HepG2 (cell line): ENCODE data around the gene MYLK2. TPM values are rescaled to one million over a fixed set of nuclear protein-coding genes. Genes with fewer than 3 reads are reported as not detected.

Experiments
- ATAC-seq: fragments of 200-7000 bp; cut with Tn5 transposase; 3 replicates; pipeline ENCODE4 v1.9.1; 2020; ENCODE audit warnings: mild to moderate bottlenecking, moderate library complexity
- BruUV-seq: library from RNA; stranded (reverse); fragments of 400-500 nt; replicated peaks from 2 replicates; lab custom pipeline; 2021; lab: Mats Ljungman, UMichigan
- CTCF ChIA-PET: fragments of 300-600 bp; formaldehyde crosslinking; extraction: SDS; loops from one replicate; lab custom pipeline; 2021; ENCODE audit warnings: low total read pairs, inconsistent platforms, low intra/inter-chr PET ratio; lab: Yijun Ruan, JAX
- POLR2A ChIA-PET: fragments of 350-600 bp; sonication (Branson Sonifier 250); formaldehyde crosslinking; loops from one replicate; lab custom pipeline; 2020; ENCODE audit warnings: antibody characterized with exemption, inconsistent platforms; lab: Yijun Ruan, JAX
- DNase-seq: peaks from one replicate; pipeline ENCODE4 v3.0.0-alpha.2; 2015; ENCODE audit warnings: low spot score
- FAIRE-seq: peaks from 3 replicates; lab custom pipeline; 2011; peaks lifted over from hg19 to GRCh38; lab: Jason Lieb, UNC
- H2AFZ ChIP-seq: one replicate; pipeline ENCODE4 v1.6.1; 2011; ENCODE audit warnings: low read length, inconsistent platforms
- H3K27ac ChIP-seq: fragments of 300-600 bp; 3 replicates; pipeline ENCODE4 v1.8.0; 2011; ENCODE audit warnings: mixed run types, mild to moderate bottlenecking, mixed read lengths, low read length, inconsistent platforms; ENCODE audit not compliant: insufficient read depth; ENCODE audit errors: extremely low read length
- H3K27me3 ChIP-seq, 2 experiments: fragments of 200-600 bp in 1 of 2; 2 replicates in 1 of 2; 3 replicates in 1 of 2; pipeline versions ENCODE4 v1.6.0 to v1.8.0; 2011; ENCODE audit warnings: low read length in 2 of 2, mild to moderate bottlenecking in 2 of 2, moderate library complexity in 2 of 2, inconsistent platforms in 1 of 2; ENCODE audit not compliant: insufficient read depth in 2 of 2, control insufficient read depth in 1 of 2
- H3K36me3 ChIP-seq, 2 experiments: fragments of 200-600 bp in 1 of 2; replicated peaks in 1 of 2; 2 replicates in 1 of 2; 3 replicates in 1 of 2; pipeline versions ENCODE4 v1.5.1 to v1.8.0; 2011; ENCODE audit warnings: low read length in 2 of 2, inconsistent platforms in 1 of 2; ENCODE audit not compliant: insufficient read depth in 2 of 2, control insufficient read depth in 1 of 2
- H3K4me1 ChIP-seq: 2 replicates; pipeline ENCODE4 v1.5.1; 2012; ENCODE audit warnings: low read length, inconsistent platforms; ENCODE audit not compliant: insufficient read depth
- H3K4me2 ChIP-seq: 2 replicates; pipeline ENCODE4 v1.6.0; 2011; ENCODE audit warnings: low read depth, low read length, inconsistent platforms
- H3K4me3 ChIP-seq, 3 experiments: fragments of 200-600 bp in 1 of 3; sonication (generic), shearing (Covaris generic) in 1 of 3; replicated peaks in 1 of 3; 2 replicates each; pipeline ENCODE4 v1.5.1; 2011 to 2016; ENCODE audit warnings: low read length in 3 of 3, inconsistent platforms in 2 of 3, low read depth in 2 of 3, mild to moderate bottlenecking in 2 of 3, control low read depth in 1 of 3, mixed read lengths in 1 of 3; ENCODE audit not compliant: insufficient read depth in 1 of 3
- H3K79me2 ChIP-seq: one replicate; pipeline ENCODE4 v1.6.1; 2011; ENCODE audit warnings: low read length, inconsistent platforms; ENCODE audit not compliant: insufficient read depth
- H3K9ac ChIP-seq: 2 replicates; pipeline ENCODE4 v1.6.0; 2011; ENCODE audit warnings: mild to moderate bottlenecking, low read depth, low read length, inconsistent platforms; ENCODE audit not compliant: insufficient read depth
- H3K9me3 ChIP-seq: 2 replicates; pipeline ENCODE4 v1.5.1; 2012; ENCODE audit warnings: mild to moderate bottlenecking, low read length
- H4K20me1 ChIP-seq: 2 replicates; pipeline ENCODE4 v1.6.0; 2011; ENCODE audit warnings: inconsistent platforms, mild to moderate bottlenecking, low read length, moderate library complexity; ENCODE audit not compliant: insufficient read depth
- AKAP8 ChIP-seq: sonication (generic); formaldehyde crosslinking; IDR thresholded peaks from 2 replicates; pipeline ENCODE4 v1.5.1; 2020; ENCODE audit warnings: mild to moderate bottlenecking, missing genetic modification reagents
- BCL6 ChIP-seq: IDR thresholded peaks from 2 replicates; pipeline ENCODE4 v1.6.1; 2016; ENCODE audit warnings: missing genetic modification reagents, missing compliant biosample characterization
- EHMT2 ChIP-seq: fragments of 200-600 bp; sonication (generic); IDR thresholded peaks from 2 replicates; pipeline ENCODE4 v1.7.0; 2017; ENCODE audit warnings: antibody characterized with exemption, low read depth, low read length, borderline replicate concordance
- ELF1 ChIP-seq: sonication (generic); formaldehyde crosslinking; IDR thresholded peaks from 2 replicates; pipeline ENCODE4 v1.4.0; 2020; ENCODE audit warnings: missing genetic modification reagents
- ETS1 ChIP-seq: sonication (generic); formaldehyde crosslinking; IDR thresholded peaks from 2 replicates; pipeline ENCODE4 v1.4.0; 2020; ENCODE audit warnings: missing genetic modification reagents
- HNRNPK ChIP-seq: fragments of 200-400 bp; formaldehyde crosslinking; IDR thresholded peaks from 2 replicates; pipeline ENCODE4 v1.6.1; 2018; ENCODE audit warnings: low read length, low read depth, moderate library complexity, mild to moderate bottlenecking; ENCODE audit not compliant: poor library complexity, severe bottlenecking
- KAT8 ChIP-seq: IDR thresholded peaks from 2 replicates; pipeline ENCODE4 v1.6.1; 2016; ENCODE audit warnings: missing genetic modification reagents, missing compliant biosample characterization
- KLF13 ChIP-seq: sonication (generic); formaldehyde crosslinking; IDR thresholded peaks from 2 replicates; pipeline ENCODE4 v1.4.0; 2020; ENCODE audit warnings: mild to moderate bottlenecking, missing genetic modification reagents
- RBM39 ChIP-seq: fragments of 200-400 bp; formaldehyde crosslinking; IDR thresholded peaks from one replicate; pipeline ENCODE4 v1.6.1; 2018; ENCODE audit warnings: antibody characterized with exemption, mild to moderate bottlenecking, low read depth, low read length; ENCODE audit not compliant: poor library complexity, severe bottlenecking
- SMC3 ChIP-seq: IDR thresholded peaks from 2 replicates; pipeline ENCODE4 v1.6.1; 2011; ENCODE audit warnings: low read length, improper control_type of control experiment
- SP140L ChIP-seq: sonication (generic); formaldehyde crosslinking; IDR thresholded peaks from 2 replicates; pipeline ENCODE4 v1.4.0; 2020; ENCODE audit warnings: missing genetic modification reagents, borderline replicate concordance
- SP2 ChIP-seq: sonication (generic); formaldehyde crosslinking; IDR thresholded peaks from 2 replicates; pipeline ENCODE4 v1.5.1; 2020; ENCODE audit warnings: mild to moderate bottlenecking, missing genetic modification reagents
- TMF1 ChIP-seq: sonication (generic); formaldehyde crosslinking; IDR thresholded peaks from 2 replicates; pipeline ENCODE4 v1.8.1; 2022; ENCODE audit warnings: low read depth, missing genetic modification reagents
- ZBTB8A ChIP-seq: sonication (generic); formaldehyde crosslinking; IDR thresholded peaks from 2 replicates; pipeline ENCODE4 v1.4.0; 2020; ENCODE audit warnings: mild to moderate bottlenecking, low read depth, missing genetic modification reagents, borderline replicate concordance
- ZFP36L2 ChIP-seq: sonication (generic); formaldehyde crosslinking; IDR thresholded peaks from 2 replicates; pipeline ENCODE4 v1.4.0; 2020; ENCODE audit warnings: missing genetic modification reagents
- ZNF24 ChIP-seq: fragments of 450-650 bp; IDR thresholded peaks from 2 replicates; pipeline ENCODE4 v1.6.1; 2017; ENCODE audit warnings: antibody characterized with exemption, mild to moderate bottlenecking
- ZNF263 ChIP-seq: sonication (generic); formaldehyde crosslinking; IDR thresholded peaks from 2 replicates; pipeline ENCODE4 v1.4.0; 2020; ENCODE audit warnings: missing genetic modification reagents
- ZNF564 ChIP-seq: sonication (generic); formaldehyde crosslinking; IDR thresholded peaks from 2 replicates; pipeline ENCODE4 v1.8.1; 2023; ENCODE audit warnings: mild to moderate bottlenecking, missing genetic modification reagents
- ZNF652 ChIP-seq: IDR thresholded peaks from 2 replicates; pipeline ENCODE4 v1.6.1; 2016; ENCODE audit warnings: low read depth, borderline replicate concordance
- ZNF672 ChIP-seq: sonication (generic); formaldehyde crosslinking; IDR thresholded peaks from 2 replicates; pipeline ENCODE4 v1.8.1; 2022; ENCODE audit warnings: missing genetic modification reagents
- ZNF674 ChIP-seq: sonication (generic); formaldehyde crosslinking; IDR thresholded peaks from 2 replicates; pipeline ENCODE4 v1.5.0; 2020; ENCODE audit warnings: low read depth, mild to moderate bottlenecking, missing genetic modification reagents
- WGBS: methylation state at CpG from one replicate; pipeline ENCODE4 v1.1.6; 2017; ENCODE audit warnings: low lambda C conversion rate; 5-methylcytosine and 5-hydroxymethylcytosine counted together
- in situ Hi-C: cut with HindIII; loops from 2 replicates; pipeline ENCODE4 v1.10.0; 2017; ENCODE audit warnings: low pct_unique_long_range_greater_than_20kb; ENCODE audit not compliant: extremely low pct_ligation_motif_present
- intact Hi-C: fragments of 100-400 bp; cut with micrococcal nuclease; formaldehyde crosslinking; loops from one replicate; pipeline ENCODE4 v1.10.0; 2022; ENCODE audit not compliant: unreplicated experiment
- polyA plus RNA-seq, 8 experiments: library from polyadenylated mRNA; depleted of rRNA in 3 of 8; stranded (reverse) in 7 of 8; unstranded in 1 of 8; fragments of >200 nt; fragmentation: Illumina TruSeq in 4 of 8; extraction: Trizol in 4 of 8; gene quantifications; 2 replicates each; pipeline versions ENCODE4 v1.2.1 to v1.2.3, GENCODE V29; 2011 to 2016; ENCODE audit warnings: low read depth in 4 of 8, missing spikeins in 1 of 8, mixed read lengths in 1 of 8; ENCODE audit not compliant: insufficient read depth in 1 of 8
- total RNA-seq, 5 experiments: library from RNA; depleted of rRNA; stranded (reverse); fragments of >200 nt; fragmentation: Illumina TruSeq; extraction: Trizol; gene quantifications; 2 replicates each; pipeline ENCODE4 v1.2.3, GENCODE V29; 2016; ENCODE audit warnings: low read depth in 1 of 5

MYLK2 gene
- total and polyA plus RNA-seq, 2 of the 13 experiments (the other 11 are each of a cell fraction or from before 2014, with no cell fraction given): 0.27 TPM; not detected in 1

GRCh38 chr20:31790401-31790800 is 28.8 kb upstream of the MYLK2 start:
- CTCF ChIA-PET: no interaction called here
- H3K4me2 ChIP-seq: no peak overlapping the region
- no peak overlapping the region for H3K9ac ChIP-seq
- no peak for ATAC-seq
- no peaks in the 10 kb centered on the region for H3K27me3 ChIP-seq
- H3K79me2 ChIP-seq: no peaks in the 10 kb centered on the region
- TF ChIP-seq BCL6 (CRISPR knock-in tag) (no peak), ZNF674 (CRISPR knock-in tag) (no peak), ZNF564 (CRISPR knock-in tag) (no peak), SMC3 (no peak), HNRNPK (no peak), AKAP8 (CRISPR knock-in tag) (no peak), SP140L (CRISPR knock-in tag) (no peak), TMF1 (CRISPR knock-in tag) (no peak), ZBTB8A (CRISPR knock-in tag) (no peak)
- TF ChIP-seq, all 625 proteins: peak for 0
- H3K4me3 ChIP-seq: no peak overlapping the region
- FAIRE-seq (no peak), DNase-seq (no peak)
- H3K36me3 ChIP-seq: peaks cover 43 to 94% of the 10 kb centered on the region in 2 experiments
- intact Hi-C loops (no loop called here), in situ Hi-C loops (no loop called here)
- POLR2A ChIA-PET: no interaction called here
- H3K27ac ChIP-seq: no peak overlapping the region
- H3K4me1 ChIP-seq: no peaks in the 10 kb centered on the region
- WGBS: 95% methylated on average over 3 of the region's 3 CpGs
- H3K9me3 ChIP-seq: no peaks in the 10 kb centered on the region
- BruUV-seq: no TSS peak
- no peak overlapping the region for H2AFZ ChIP-seq
- H4K20me1 ChIP-seq: no peaks in the 10 kb centered on the region

DNA sequence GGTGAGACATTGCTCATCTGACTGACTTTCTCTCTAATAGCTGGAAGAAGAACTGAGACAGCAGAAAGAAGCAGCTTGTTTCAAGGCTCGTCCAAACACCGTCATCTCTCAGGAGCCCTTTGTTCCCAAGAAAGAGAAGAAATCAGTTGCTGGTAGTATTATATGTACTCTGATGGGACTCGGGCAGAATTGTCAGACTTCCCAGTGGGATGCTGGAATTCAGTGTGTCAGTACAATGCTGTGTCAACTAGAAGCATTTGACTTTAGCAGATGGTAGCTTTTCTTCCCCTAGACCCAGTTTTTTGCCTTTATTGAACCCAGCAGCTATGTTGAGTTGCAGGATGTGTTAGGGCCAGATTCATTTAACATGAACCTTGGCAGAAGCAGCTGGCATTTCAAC is 21.8 kb upstream of the MYLK2 start:
- intact Hi-C loops: no loop called here
- Histone ChIP-seq H3K4me2 (no peak overlapping the region), H3K36me3 (peaks cover 48 to 88% of the 10 kb centered on the region in 2 experiments), H3K9me3 (no peaks in the 10 kb centered on the region), H3K27ac (no peak overlapping the region), H3K27me3 (no peaks in the 10 kb centered on the region), H3K4me3 (no peak overlapping the region), H3K9ac (no peak overlapping the region), H2AFZ (no peak overlapping the region), H3K4me1 (no peaks in the 10 kb centered on the region), H3K79me2 (no peaks in the 10 kb centered on the region), H4K20me1 (no peaks in the 10 kb centered on the region)
- POLR2A ChIA-PET: no interaction called here
- ATAC-seq (no peak), DNase-seq (no peak), FAIRE-seq (no peak)
- no TSS peak for BruUV-seq
- in situ Hi-C loops: no loop called here
- CTCF ChIA-PET: no interaction called here
- 98% methylated on average over 3 of the region's 3 CpGs for WGBS
- TF ChIP-seq ZFP36L2 (CRISPR knock-in tag) (no peak), KLF13 (no peak), KAT8 (CRISPR knock-in tag) (no peak), ZNF263 (CRISPR knock-in tag) (no peak), RBM39 (no peak), ETS1 (CRISPR knock-in tag) (no peak), ZNF672 (no peak), SP2 (CRISPR knock-in tag) (no peak), ELF1 (no peak), ZNF24 (no peak), ZNF652 (no peak), EHMT2 (no peak)
